H54 (cell line): Measurements from ENCODE around the gene HCN2.
A peak's percentile ranks its signal among the peaks of the same experiment; 100 is the strongest.

Experiments
- DNase-seq: peaks from one replicate; pipeline ENCODE4 v3.0.0; 2011; ENCODE audit warnings: low spot score, mixed read lengths; ENCODE audit not compliant: insufficient read length
- FAIRE-seq: peaks from 3 replicates; lab custom pipeline; 2011; peaks lifted over from hg19 to GRCh38; lab: Jason Lieb, UNC
- POLR2A ChIP-seq: IDR thresholded peaks from 2 replicates; pipeline ENCODE4 v1.6.1; 2011; ENCODE audit warnings: low read depth, mild to moderate bottlenecking, low read length

The HCN2 gene

DNA sequence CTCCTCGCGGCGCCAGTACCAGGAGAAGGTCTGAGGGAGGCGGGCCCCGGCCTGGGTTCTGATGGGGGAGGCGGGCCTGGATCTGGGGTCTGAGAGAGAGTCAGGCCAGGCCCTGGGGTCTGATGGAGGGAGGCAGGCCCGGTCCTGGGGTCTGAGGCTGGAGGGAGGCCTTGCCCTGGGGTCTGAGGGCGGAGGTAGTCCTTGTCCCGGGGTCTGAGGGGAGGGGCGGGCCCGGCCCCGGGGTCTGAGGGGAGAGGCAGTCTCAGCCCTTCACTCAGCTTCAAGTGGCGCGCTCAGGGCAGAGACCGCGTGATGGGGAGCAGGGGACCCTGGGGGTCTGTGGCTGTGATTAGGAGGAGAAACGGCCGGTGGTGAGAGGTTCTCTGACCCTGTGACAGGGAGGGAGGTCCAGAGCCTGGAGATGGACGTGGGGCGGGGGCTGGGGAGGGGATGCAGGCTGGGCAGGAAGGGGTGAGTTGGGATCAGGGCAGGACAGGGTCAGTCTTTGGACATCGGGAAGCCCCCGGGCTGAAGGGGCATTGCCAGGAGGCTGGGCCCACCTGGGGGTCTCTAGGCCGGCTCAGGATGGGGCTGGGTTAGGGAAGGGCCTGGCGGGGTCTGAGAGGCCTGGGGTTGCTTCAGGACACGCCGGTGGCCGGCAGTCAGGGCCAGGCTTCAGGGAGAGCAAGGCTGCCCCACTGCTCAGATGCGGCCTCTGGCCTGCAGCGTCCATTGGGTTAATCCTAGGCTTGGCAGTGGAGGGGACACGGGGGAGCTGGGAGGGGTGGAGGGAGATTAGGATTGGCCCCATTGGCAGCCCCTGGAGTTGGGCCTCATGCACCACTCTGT, 18.7 kb downstream of the HCN2 start:
- no peak for FAIRE-seq
- no peak for TF ChIP-seq POLR2A
- no peak for DNase-seq

DNA sequence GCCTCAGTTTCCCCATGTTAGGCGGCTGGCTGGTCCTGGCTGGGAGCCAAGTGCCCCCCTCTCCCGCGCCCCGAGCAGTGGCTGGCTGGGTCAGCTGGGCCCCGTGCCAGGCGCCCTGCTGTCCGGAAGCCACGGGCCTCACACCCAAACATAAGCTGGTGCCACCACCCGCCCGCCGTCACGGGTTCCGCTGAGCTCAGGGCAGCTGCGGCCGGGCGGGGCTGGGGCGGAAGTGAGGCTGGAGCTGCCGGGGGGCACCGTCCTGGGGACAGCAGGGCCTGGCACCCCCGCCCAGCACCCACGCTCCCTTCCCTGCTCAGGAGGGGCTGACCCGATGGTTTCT, 19.3 kb downstream of the HCN2 start:
- TF ChIP-seq POLR2A: no peak
- DNase-seq: peak; percentile 83

GRCh38 chr19:610071-610800, 20.6 kb downstream of the HCN2 start:
- FAIRE-seq (no peak), DNase-seq (no peak)
- no peak for TF ChIP-seq POLR2A

More for the DNA sequence above, 19.3 kb downstream of the HCN2 start:
- FAIRE-seq: no peak

GRCh38 chr19:610801-611480, 21.3 kb downstream of the HCN2 start:
- peak; percentile 18; the same call in 1 of the 2 replicates for TF ChIP-seq POLR2A
- DNase-seq: peak; percentile 91
- peak; percentile 36 for FAIRE-seq

DNA sequence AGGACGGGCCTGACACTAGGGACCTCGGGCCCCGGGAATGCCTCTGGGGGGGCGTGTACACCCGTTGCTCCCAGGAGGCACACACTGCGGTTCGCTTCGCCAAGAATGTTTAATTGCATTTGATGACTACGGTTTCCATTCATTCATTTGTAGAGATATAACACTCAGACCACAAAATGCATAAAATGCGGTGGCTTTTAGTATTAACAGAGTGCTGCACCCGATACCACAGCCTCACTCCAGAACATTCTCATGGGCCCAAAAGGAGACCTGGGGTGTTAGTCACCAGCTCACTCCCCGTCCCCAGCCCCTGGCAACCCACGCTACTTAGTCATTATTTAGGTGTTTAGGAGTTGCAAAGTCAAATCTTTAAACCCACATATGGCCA, 21.8 kb downstream of the HCN2 start:
- no peak for TF ChIP-seq POLR2A

DNA sequence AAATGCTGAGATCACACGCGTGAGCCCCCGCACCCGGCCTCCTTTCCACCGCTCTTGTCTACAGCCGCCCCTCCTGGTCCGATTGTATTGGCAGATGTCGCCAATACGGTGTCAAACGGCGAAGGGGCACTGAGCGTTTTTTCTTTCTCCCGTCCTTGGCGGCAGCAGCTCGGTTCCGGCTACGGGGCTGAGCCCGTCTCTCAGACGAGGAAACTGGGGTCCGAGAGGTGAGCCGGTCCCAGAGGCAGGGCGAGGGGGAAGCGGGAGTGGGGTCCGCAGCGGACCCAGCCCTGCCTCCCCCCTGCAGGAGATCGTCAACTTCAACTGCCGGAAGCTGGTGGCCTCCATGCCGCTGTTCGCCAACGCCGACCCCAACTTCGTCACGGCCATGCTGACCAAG, 23.3 kb downstream of the HCN2 start:
- TF ChIP-seq POLR2A: no peak
- DNase-seq (no peak), FAIRE-seq (no peak)

More for the DNA sequence above, 21.8 kb downstream of the HCN2 start:
- peak; percentile 60 for FAIRE-seq
- DNase-seq: peak; percentile 95

DNA sequence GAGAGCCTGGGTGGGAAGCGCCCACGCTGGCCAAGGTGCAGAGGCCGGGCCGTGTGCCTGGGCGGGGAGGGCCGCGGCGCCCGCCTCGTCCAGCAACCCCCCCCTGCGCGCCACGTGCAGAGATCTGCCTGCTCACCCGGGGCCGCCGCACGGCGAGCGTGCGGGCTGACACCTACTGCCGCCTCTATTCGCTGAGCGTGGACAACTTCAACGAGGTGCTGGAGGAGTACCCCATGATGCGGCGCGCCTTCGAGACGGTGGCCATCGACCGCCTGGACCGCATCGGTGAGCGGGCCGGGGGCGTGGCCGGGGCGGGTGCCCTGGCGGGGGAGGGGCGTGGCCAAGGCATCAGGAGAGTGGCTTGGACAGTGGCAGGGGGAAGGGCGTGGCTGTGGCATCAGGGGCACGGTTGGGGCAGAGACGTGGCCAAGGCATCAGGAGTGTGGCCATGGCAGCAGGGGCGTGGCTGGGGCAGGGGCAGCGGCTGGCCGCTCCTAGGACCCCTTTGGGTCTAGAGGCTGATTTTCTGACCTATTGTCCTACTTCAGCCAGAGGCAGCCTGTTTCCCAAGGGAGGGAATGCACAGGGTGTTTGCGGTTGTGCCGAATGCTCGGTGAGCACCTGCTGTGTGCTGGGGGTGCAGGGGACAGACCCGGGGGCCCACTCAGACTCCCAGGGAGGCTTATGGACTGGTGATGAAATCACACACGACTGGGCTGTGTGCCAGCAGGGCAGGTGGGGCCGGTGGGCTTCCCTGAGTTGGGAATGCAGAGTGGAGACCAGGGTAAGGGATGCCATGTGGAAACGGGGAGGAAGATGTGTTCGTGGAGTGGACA, 24.3 kb downstream of the HCN2 start:
- no peak for DNase-seq
- FAIRE-seq: no peak

GRCh38 chr19:615619-616018, 25.9 kb downstream of the HCN2 start:
- DNase-seq (no peak), FAIRE-seq (no peak)
- no peak for TF ChIP-seq POLR2A

More for the DNA sequence above, 24.3 kb downstream of the HCN2 start:
- no peak for TF ChIP-seq POLR2A

DNA sequence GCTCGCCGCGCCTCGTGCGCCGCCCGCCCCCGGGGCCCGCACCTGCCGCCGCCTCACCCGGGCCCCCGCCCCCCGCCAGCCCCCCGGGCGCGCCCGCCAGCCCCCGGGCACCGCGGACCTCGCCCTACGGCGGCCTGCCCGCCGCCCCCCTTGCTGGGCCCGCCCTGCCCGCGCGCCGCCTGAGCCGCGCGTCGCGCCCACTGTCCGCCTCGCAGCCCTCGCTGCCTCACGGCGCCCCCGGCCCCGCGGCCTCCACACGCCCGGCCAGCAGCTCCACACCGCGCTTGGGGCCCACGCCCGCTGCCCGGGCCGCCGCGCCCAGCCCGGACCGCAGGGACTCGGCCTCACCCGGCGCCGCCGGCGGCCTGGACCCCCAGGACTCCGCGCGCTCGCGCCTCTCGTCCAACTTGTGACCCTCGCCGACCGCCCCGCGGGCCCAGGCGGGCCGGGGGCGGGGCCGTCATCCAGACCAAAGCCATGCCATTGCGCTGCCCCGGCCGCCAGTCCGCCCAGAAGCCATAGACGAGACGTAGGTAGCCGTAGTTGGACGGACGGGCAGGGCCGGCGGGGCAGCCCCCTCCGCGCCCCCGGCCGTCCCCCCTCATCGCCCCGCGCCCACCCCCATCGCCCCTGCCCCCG, 26.5 kb downstream of the HCN2 start:
- DNase-seq (no peak), FAIRE-seq (no peak)
- no peak for TF ChIP-seq POLR2A

DNA sequence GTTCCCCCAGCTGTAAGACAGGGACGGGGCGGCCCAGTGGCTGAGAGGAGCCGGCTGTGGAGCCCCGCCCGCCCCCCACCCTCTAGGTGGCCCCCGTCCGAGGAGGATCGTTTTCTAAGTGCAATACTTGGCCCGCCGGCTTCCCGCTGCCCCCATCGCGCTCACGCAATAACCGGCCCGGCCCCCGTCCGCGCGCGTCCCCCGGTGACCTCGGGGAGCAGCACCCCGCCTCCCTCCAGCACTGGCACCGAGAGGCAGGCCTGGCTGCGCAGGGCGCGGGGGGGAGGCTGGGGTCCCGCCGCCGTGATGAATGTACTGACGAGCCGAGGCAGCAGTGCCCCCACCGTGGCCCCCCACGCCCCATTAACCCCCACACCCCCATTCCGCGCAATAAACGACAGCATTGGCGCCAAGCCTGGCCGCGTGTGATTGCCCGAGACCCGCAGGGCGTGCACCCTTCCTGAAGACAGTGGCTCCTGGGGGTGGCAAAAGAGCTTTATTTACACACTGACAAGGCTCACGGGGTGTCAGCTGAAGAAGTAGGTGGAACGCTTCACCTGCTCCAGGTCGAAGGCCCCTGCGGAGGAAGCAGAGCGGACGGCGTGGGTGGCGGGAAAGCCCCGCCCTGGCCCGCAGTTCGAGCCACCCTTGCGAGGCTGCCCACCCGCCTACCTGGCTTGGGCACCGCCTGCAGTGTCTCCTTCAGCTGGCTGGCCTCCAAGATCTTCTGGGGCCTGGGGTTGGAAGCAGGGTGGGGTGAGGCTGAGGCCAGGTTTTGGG, 27.3 kb downstream of the HCN2 start:
- no peak for TF ChIP-seq POLR2A
- DNase-seq (no peak), FAIRE-seq (no peak)

- TF ChIP-seq POLR2A: no peak
- FAIRE-seq (no peak), DNase-seq (no peak)
Measured at GRCh38 chr19:617551-618246, 28.0 kb downstream of the HCN2 start.

DNA sequence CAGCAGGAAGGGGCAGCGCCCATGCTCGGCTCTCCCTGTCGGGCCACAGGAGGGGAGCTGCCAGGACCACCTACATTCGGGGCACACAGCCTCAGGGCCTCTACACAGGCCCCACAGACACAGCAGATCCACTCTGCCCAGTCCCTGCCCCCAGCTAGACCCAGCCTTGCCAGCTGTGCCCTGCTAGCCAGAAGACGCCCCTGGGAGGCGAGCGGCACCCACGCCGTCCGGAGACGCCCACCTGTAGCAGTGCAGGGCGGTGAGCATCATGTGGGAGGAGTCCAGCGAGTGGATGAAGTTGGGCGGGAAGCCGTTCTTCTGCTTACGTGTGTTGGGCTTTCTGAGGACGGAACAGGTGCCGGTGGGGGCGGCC, 28.6 kb downstream of the HCN2 start:
- no peak for FAIRE-seq
- no peak for TF ChIP-seq POLR2A

More for the DNA sequence above, 28.6 kb downstream of the HCN2 start:
- DNase-seq: no peak
